SK-N-SH treated with all-trans-retinoic acid at 6 μM for 48 hours (cell line): ENCODE data around the gene SRSF6.

Experiments used
- ARNTL ChIP-seq: fragments of 450-650 bp; formaldehyde crosslinking; IDR thresholded peaks from 2 replicates; pipeline ENCODE4 v1.5.0; 2020; ENCODE audit warnings: low read depth, mild to moderate bottlenecking, moderate library complexity, borderline replicate concordance
- BACH2 ChIP-seq: fragments of 250-450 bp; sonication (Bioruptor Pico); IDR thresholded peaks from 2 replicates; pipeline ENCODE4 v1.9.0; 2021; ENCODE audit warnings: mild to moderate bottlenecking, borderline replicate concordance
- CREB5 ChIP-seq: fragments of 250-450 bp; sonication (Bioruptor Pico); IDR thresholded peaks from 2 replicates; pipeline ENCODE4 v1.5.1; 2020; ENCODE audit warnings: low read depth, mild to moderate bottlenecking, moderate library complexity
- ESRRG ChIP-seq: fragments of 250-450 bp; sonication (Bioruptor Pico); IDR thresholded peaks from 2 replicates; pipeline ENCODE4 v1.6.1; 2021; ENCODE audit warnings: mild to moderate bottlenecking
- OSR1 ChIP-seq: fragments of 250-450 bp; sonication (Bioruptor Pico); IDR thresholded peaks from 2 replicates; pipeline ENCODE4 v1.8.0; 2022; ENCODE audit warnings: moderate library complexity, mild to moderate bottlenecking, inconsistent platforms
- PPARA ChIP-seq: fragments of 250-450 bp; sonication (Bioruptor Pico); IDR thresholded peaks from 2 replicates; pipeline ENCODE4 v1.5.0; 2020; ENCODE audit warnings: mild to moderate bottlenecking, borderline replicate concordance
- RARB ChIP-seq: fragments of 250-450 bp; sonication (Bioruptor Pico); IDR thresholded peaks from 2 replicates; pipeline ENCODE4 v1.8.0; 2021; ENCODE audit warnings: mild to moderate bottlenecking, moderate library complexity
- TCF4 ChIP-seq: fragments of 250-450 bp; sonication (Bioruptor Pico); IDR thresholded peaks from 2 replicates; pipeline ENCODE4 v1.8.0; 2021; ENCODE audit warnings: mild to moderate bottlenecking, moderate library complexity, borderline replicate concordance
- TOX ChIP-seq: fragments of 250-450 bp; sonication (Bioruptor Pico); IDR thresholded peaks from 2 replicates; pipeline ENCODE4 v1.8.0; 2021; ENCODE audit warnings: mild to moderate bottlenecking, moderate library complexity, borderline replicate concordance
- TSHZ2 ChIP-seq: fragments of 250-450 bp; sonication (Bioruptor Pico); IDR thresholded peaks from 2 replicates; pipeline ENCODE4 v1.5.0; 2020; ENCODE audit warnings: mild to moderate bottlenecking, moderate library complexity
- ZFP3 ChIP-seq: fragments of 250-450 bp; sonication (Bioruptor Pico); IDR thresholded peaks from 2 replicates; pipeline ENCODE4 v1.5.0; 2020; ENCODE audit warnings: mild to moderate bottlenecking, moderate library complexity
- ZNF8 ChIP-seq: fragments of 450-650 bp; formaldehyde crosslinking; IDR thresholded peaks from 2 replicates; pipeline ENCODE4 v1.5.0; 2020; ENCODE audit warnings: mild to moderate bottlenecking, moderate library complexity
- TF ChIP-seq, protein P1 (sequence below): fragments of 250-450 bp; sonication (Bioruptor Pico); IDR thresholded peaks from 2 replicates; pipeline ENCODE4 v1.8.0; 2020; ENCODE audit warnings: mild to moderate bottlenecking, moderate library complexity, borderline replicate concordance

- TF ChIP-seq OSR1 (no peak), ZFP3 (CRISPR knock-in tag) (no peak), TOX (CRISPR knock-in tag) (no peak), BACH2 (CRISPR knock-in tag) (no peak), TSHZ2 (CRISPR knock-in tag) (no peak), ARNTL (CRISPR knock-in tag) (no peak), PPARA (no peak), CREB5 (CRISPR knock-in tag) (no peak), ZNF8 (CRISPR knock-in tag) (no peak), RARB (CRISPR knock-in tag) (no peak), ESRRG (CRISPR knock-in tag) (no peak), TCF4 (CRISPR knock-in tag) (no peak)
- TF ChIP-seq, protein P1, sequence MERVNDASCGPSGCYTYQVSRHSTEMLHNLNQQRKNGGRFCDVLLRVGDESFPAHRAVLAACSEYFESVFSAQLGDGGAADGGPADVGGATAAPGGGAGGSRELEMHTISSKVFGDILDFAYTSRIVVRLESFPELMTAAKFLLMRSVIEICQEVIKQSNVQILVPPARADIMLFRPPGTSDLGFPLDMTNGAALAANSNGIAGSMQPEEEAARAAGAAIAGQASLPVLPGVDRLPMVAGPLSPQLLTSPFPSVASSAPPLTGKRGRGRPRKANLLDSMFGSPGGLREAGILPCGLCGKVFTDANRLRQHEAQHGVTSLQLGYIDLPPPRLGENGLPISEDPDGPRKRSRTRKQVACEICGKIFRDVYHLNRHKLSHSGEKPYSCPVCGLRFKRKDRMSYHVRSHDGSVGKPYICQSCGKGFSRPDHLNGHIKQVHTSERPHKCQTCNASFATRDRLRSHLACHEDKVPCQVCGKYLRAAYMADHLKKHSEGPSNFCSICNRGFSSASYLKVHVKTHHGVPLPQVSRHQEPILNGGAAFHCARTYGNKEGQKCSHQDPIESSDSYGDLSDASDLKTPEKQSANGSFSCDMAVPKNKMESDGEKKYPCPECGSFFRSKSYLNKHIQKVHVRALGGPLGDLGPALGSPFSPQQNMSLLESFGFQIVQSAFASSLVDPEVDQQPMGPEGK = no peak
Measured at GRCh38 chr20:43442282-43442880, 15.3 kb upstream of the SRSF6 start.
